Transverse colon (tissue), 4 donors: ENCODE measurements around the gene TSPAN5.

ENCODE experiments used
- POLR2A ChIP-seq: fragments of 450-650 bp; IDR thresholded peaks from one replicate; pipeline ENCODE4 v1.6.1; 2016; ENCODE audit warnings: antibody characterized with exemption, mild to moderate bottlenecking, moderate library complexity
- POLR2AphosphoS5 ChIP-seq, 3 donors: sonication (generic); formaldehyde crosslinking; IDR thresholded peaks; one replicate each; pipeline ENCODE4 v1.6.1; 2016; ENCODE audit warnings: antibody characterized with exemption in 3 of 3
- TF ChIP-seq, protein P1 (sequence below), 5 experiments: fragments of 200-600 bp in 3 of 5; fragments of 450-650 bp in 2 of 5; sonication (generic) in 3 of 5; IDR thresholded peaks; 1 replicate in 2 of 5; 2 replicates in 3 of 5; pipeline ENCODE4 v1.5.1; 2016 to 2017; ENCODE audit warnings: antibody characterized with exemption in 5 of 5, inconsistent platforms in 3 of 5, mild to moderate bottlenecking in 2 of 5, moderate library complexity in 1 of 5

DNA sequence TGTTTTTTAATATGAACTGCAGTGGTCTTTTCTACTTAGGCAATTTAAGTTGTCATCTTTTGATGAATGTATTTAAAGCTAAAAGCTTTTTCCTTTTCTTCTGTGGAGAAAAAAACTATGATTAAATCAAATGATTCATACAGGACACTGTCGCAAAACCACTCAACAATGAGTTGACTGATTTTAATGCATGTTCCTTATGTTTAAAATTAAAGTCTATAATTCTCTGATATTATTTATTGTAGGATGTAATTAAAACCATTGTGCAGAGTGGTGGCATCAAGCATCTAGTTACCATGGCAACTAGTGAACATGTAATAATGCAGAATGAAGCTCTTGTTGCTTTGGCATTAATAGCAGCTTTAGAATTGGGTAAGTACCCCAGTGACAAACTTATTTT is 224.7 kb downstream of the TSPAN5 start:
- TF ChIP-seq POLR2AphosphoS5 (IDR thresholded peaks at IDR 0.05) (no peak), POLR2A (no peak)
- TF ChIP-seq, protein P1, sequence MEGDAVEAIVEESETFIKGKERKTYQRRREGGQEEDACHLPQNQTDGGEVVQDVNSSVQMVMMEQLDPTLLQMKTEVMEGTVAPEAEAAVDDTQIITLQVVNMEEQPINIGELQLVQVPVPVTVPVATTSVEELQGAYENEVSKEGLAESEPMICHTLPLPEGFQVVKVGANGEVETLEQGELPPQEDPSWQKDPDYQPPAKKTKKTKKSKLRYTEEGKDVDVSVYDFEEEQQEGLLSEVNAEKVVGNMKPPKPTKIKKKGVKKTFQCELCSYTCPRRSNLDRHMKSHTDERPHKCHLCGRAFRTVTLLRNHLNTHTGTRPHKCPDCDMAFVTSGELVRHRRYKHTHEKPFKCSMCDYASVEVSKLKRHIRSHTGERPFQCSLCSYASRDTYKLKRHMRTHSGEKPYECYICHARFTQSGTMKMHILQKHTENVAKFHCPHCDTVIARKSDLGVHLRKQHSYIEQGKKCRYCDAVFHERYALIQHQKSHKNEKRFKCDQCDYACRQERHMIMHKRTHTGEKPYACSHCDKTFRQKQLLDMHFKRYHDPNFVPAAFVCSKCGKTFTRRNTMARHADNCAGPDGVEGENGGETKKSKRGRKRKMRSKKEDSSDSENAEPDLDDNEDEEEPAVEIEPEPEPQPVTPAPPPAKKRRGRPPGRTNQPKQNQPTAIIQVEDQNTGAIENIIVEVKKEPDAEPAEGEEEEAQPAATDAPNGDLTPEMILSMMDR (IDR thresholded peaks at IDR 0.05): no peak
